Right ventricle myocardium superior (tissue), 1 donor: Measurements from ENCODE around the gene FAHD1. TPM values are rescaled to one million over a fixed set of nuclear protein-coding genes. Genes with fewer than 3 reads are reported as not detected.
A peak's percentile ranks its signal among the peaks of the same experiment; 100 is the strongest.
"Not testable (repeated sequence)": the region's sequence is repeated elsewhere in the genome, so short reads cannot be mapped to it uniquely, and the experiment has no call there.

Experiments
- ATAC-seq: fragments of 200-7000 bp; cut with Tn5 transposase; one replicate; pipeline ENCODE4 v1.9.1; 2020; ENCODE audit warnings: mild to moderate bottlenecking; ENCODE audit not compliant: poor library complexity
- DNase-seq: peaks from one replicate; pipeline ENCODE4 v3.0.0-alpha.2; 2020
- intact Hi-C: fragments of 100-400 bp; cut with DNase I; formaldehyde crosslinking; loops from one replicate; pipeline ENCODE4 v1.11.2; 2022
- total RNA-seq: library from RNA; stranded (reverse); fragmentation: NEBNext Ultra II Directional; extraction: Animal tissue kit (Norgen Biotek cat#: 25700); gene quantifications from one replicate; pipeline ENCODE4 v1.2.1, GENCODE V29; 2021
- donor health status: DM: no; HTN: yes; CAD: no; lungs with severe emphysema.

FAHD1 gene
- total RNA-seq, 1 donor from 2014 or later, result 31.0 TPM

DNA sequence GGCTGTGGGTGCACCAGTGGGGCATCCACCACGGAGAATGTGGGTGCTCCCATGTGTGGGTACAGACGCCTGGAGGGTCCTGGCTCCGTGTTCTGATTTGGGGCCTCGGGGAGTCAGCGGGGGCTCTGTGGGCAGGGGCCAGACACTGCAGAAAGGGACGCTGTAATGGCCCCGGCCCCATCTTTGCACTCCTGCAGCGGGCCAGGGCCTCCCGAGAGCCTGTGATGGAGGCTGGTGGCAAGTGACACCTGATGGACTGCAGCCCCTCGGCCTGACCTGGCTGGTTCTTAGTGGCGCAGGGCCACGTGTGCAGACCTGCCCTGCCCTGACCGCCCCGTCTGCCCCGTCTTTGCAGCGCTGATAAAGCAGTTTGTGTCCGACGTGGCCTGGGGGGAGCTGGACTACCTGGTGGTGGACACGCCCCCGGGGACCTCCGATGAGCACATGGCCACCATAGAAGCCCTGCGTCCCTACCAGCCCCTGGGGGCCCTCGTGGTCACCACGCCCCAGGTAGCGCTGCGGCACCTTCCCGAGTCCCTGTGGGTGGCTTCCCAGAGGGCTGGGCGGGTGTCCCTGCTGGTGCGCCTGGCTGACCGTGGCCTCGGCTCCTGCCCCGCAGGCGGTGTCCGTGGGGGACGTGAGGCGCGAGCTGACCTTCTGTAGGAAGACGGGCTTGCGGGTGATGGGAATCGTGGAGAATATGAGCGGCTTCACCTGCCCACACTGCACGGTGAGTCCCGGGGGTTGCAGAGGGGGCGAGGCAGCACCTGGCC is 39.5 kb upstream of the FAHD1 start:
- intact Hi-C loops, result no loop called here
- no peak for ATAC-seq
- DNase-seq, result peak; percentile 34

DNA sequence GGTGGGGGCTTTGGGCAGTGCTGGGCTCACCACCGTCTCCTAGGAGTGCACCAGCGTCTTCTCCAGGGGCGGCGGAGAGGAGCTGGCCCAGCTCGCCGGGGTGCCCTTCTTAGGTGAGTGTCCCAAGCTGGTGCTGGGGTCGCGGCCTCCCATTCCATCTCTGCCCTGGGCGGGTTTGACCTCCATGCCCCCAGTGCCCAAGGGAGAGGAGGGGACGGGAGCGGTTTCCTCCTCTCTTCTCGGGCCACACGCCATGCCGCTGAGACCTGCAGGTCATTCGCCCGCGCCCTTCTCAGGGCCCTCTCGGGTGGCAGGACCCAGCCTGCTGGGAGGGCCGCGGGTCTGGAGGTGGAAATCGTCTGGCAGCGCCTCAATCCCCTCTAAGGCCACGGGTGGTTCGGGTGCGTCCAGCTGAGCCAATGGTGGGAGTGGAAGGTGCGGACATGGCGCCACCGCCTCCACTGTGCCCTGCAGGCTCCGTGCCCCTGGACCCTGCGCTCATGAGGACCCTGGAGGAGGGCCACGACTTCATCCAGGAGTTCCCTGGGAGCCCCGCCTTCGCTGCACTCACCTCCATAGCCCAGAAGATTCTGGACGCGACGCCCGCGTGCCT is 38.8 kb upstream of the FAHD1 start:
- ATAC-seq (no peak), DNase-seq (no peak)
- intact Hi-C loops, result no loop called here

DNA sequence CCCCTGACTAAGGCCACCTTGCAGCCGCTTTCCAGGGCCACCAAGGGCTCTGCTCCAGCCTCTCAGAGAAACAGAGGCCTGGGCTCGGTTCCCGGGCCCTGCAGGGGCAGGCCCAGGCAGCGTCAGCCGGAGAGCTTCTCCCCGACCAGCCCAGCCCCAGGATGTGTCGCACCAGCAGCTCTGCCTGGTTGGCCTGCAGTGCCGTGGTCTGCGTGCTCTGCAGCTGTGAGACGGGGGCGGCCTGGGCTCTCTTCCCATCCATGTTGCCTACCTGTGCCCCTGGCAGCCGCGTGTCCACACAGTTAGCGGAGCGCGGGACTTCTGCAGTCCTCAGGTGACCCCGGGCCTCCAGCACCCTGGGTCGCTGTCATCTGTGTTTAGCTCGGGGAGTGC is 38.3 kb upstream of the FAHD1 start:
- no peak for DNase-seq
- ATAC-seq, result no peak
- intact Hi-C loops, result no loop called here

DNA sequence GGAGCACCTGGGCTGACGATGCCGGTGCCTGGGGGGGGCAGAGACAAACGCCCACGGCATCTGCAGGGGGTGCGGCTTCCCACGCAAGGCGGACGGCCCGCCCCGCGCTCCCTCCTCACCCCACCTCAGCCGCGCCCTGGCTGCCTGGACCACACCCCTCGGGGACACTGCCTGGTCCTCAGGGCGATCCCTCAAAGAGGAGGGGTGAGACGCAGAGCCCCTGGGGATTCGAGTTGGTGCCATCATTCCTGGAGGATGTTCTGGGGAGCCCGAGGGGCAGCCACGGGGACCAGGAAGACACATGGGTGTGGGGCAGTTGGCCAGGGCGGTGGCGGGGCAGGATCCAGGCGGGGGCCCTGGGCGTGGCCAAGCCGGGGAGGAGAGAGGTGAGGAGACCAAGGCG is 37.4 kb upstream of the FAHD1 start:
- intact Hi-C loops, result no loop called here
- no peak for DNase-seq
- ATAC-seq, result no peak

DNA sequence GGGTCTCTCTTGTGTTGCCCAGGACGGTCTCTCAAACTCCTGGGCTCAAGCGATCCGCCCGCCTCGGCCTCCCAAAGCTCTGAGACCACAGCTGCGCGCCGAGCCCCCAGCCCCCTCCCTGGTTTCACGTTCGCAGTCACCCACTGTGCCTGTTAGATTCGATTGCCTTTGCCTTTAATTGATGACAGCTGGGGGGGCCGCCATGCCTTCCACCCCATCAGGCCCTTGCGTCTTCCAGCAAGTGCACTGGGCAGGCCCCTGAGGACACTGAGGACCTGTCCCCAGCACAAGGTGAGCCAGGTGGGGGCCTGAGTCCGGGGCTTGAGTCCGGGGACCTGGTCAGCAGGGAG is 36.8 kb upstream of the FAHD1 start:
- ATAC-seq (no peak), DNase-seq (peak; percentile 39)
- intact Hi-C loops, result no loop called here

DNA sequence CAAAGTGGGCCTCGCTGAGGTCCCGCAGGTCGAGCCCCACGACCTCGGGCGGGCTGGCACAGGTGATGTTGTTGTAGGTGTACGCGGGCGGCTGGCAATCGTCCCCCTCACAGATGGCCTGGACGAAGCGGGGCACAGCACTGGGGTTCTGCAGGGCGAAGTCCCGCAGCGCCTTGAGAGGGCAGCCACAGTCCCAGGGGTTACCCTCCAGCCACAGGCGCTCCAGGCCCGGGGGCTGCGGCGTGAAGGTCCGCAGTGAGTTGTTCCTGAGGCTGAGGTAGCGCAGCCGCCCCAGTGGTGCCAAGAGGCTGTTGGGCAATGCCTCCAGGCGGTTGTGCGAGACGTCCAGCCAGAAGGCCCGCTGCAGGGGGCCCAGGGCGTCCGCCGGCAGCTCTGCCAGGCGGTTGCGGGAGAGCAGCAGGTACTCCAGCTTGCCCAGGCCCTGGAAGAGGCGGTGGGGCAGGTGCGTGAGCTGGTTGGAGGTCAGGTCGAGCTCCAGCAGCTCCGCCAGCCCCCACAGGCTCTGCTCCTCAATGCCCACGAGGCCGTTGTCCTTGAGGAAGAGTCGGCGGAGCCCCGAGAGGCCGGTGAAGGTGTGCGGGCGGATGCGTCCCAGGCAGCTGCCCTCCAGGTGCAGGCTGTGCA is 36.3 kb upstream of the FAHD1 start:
- intact Hi-C loops, result no loop called here
- ATAC-seq (no peak), DNase-seq (no peak)

DNA sequence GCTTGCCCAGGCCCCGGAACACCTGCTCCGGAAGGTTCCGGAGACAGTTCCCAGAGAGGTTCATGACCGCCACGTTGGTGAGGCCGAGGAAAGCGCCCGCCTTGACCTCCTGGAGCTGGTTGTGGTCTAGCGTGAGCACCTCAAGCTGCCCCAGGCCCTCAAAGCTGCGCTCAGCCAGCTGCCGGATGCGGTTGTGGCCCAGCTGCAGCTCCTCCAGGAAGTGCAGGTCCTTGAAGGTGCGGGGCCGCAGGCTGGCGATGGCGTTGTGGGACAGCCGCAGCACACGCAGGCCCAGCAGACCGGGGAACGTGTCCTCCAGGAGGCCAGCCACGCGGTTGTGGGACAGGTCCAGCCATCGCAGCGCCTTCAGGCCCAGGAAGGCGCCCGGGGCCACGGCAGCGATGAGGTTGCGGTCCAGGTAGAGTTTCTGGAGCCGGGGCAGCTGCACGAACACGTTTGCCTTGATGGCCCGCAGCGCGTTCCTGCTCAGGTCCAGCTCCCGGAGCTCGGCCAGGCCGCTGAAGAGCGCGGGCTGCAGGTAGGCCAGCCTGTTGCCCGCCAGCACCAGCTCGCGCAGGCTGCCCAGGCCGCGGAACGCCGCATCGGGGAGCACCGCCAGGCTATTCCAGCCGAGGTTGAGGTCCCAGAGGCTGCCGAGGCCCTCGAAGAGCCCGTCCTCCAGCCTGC is 35.6 kb upstream of the FAHD1 start:
- DNase-seq (no peak), ATAC-seq (no peak)
- intact Hi-C loops, result no loop called here

DNA sequence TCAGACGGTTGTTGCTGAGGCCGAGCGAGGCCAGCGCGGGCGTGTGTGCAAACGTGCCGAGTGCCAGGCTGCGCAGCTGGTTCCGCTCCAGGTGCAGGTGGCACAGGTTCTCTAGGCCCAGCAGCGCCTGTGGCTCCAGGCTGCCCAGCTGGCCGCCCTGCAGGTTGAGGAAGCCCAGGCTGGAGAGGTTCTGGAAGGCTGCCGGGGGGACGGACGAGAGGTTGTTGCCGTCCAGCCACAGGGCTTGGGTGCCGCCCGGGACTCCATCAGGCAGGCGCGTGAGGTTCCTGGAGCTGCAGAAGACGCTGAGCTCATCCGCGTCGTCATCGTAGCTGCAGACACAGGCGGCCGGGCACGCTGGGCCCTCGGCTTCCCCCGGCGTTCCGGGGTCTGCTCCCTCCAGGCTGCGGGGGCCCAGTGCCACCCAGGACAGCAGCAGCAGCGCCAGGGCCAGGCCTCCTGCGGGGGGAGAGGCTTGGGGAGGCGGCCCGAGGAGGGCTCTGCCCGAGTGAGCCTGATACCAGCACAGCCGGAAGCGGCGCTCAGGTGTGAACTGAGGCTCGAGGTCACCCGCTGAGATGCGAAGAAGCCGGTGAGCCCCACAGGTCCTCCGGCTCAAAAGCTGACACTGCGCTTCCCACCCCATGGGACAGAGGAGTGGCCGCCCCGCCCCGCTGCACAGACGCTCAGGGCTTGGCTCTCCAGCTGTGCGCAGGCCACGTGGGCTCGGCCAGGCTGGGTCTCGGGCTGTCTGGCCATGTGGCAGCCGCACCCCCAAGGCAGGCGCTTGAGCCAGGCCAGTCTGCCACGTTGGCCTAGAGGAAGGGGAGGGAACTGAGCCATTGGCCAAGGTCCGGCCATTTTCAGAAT is 34.8 kb upstream of the FAHD1 start:
- ATAC-seq (no peak), DNase-seq (no peak)
- intact Hi-C loops, result no loop called here

DNA sequence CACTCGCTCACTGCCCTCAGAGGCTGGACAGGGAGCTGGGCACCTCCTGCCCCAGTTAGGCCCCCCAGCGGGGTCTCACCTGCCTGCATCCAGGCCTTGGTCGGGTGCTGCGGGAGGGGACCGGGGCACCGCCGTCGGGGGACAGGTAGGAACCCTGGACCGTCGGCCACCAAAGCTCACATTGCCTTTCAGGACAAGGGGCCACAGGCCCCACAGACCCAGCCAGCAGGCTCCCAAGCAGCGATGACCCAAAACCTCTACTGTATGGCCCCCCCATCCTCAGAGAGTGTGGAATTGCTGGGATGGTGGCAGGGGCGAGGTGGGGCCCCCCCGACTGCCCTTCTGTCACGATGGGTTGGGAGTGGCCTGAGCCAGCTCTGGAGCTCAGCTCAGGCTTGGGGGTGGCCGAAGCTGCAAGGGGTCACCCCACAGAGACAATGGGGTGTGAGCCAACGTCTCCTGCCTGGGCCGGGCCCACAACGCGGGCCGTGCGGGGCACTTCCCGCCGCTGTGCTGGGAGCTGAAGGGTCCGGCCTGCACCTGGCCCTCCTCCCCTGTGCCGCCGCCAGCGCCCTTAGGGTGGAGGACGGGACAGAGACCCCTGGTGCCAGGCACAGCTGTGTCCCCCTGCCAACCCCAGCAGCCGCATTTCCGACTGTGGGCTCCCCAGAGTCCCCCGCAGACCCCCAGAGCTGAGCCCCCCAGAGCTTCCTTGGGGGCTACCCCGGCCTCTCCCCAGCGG is 34.0 kb upstream of the FAHD1 start:
- ATAC-seq (no peak), DNase-seq (no peak)
- intact Hi-C loops, result no loop called here

DNA sequence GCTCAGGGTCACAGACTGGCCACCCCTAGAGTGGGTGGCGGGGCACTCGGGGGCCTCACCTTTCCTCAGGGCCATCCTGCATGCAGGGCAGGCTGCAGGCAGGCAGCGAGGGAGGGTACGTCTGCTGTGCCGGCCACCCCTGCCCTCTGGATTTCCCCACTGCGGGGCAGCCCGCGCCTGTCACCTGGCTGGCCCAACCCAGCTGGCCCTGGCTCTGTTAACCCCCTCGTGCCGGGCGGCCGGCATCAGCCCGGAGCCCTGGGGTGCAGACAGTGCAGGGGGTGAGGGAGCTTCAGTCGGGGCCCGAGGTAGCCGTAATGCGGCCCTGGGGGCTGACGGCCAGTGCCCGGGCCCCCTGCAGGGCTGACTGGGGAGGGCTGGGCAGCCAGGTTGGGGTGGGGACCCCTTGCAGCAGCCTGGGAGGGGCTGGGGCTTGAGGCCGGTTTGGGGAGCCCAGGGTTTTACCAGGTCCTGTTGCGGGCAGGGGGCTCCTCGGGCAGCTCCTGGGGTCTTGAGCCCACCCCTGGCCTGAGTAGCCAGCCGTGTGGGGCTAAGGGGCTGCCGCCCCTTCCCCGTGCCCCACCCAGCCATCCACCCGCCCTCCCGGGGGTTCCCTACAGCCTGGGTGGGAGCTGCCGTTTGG is 33.3 kb upstream of the FAHD1 start, which contains the start of gene IGFALS:
Gene IGFALS, minus strand, starts transcription at position 128 of the 643 bp plus-strand sequence. Its CDS starts 53 bp downstream, at position 75.
- ATAC-seq, result no peak

DNA sequence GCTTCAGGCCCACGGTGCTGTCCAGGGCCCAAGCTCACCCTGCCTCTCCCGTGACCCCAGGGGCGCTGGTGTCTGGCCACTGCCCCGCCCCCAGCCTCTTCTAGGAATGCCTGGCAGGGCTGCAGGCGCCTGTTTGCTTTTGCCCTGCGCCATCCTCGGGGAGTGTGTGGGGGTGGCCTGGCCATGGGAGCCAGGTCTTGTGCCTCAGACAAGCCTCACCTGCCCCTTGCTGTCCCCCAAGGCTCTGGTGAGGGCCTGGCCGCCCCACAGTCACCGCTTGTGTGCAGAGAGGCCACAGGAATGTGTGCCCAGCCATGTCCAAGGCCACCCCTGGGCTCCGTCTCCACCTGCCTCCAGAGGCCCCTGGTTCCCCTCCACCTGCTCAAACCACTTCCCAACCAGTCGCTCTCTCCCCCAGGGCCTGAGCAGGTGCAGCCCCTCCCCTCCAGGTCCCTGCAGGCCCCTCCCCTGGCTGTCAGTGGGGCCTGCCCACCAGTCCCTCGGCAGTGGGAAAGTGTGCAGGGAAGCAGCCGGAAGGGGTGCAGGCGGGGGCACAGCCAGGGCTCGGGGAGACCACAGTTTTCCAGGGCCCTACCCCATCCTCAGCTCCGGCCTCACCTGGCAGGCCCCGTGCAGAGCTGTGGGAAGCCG is 32.7 kb upstream of the FAHD1 start:
- no peak for ATAC-seq
- DNase-seq, result no peak

More for the DNA sequence above, 33.3 kb upstream of the FAHD1 start, which contains the start of gene IGFALS:
- intact Hi-C loops, result no loop called here
- DNase-seq, result no peak

DNA sequence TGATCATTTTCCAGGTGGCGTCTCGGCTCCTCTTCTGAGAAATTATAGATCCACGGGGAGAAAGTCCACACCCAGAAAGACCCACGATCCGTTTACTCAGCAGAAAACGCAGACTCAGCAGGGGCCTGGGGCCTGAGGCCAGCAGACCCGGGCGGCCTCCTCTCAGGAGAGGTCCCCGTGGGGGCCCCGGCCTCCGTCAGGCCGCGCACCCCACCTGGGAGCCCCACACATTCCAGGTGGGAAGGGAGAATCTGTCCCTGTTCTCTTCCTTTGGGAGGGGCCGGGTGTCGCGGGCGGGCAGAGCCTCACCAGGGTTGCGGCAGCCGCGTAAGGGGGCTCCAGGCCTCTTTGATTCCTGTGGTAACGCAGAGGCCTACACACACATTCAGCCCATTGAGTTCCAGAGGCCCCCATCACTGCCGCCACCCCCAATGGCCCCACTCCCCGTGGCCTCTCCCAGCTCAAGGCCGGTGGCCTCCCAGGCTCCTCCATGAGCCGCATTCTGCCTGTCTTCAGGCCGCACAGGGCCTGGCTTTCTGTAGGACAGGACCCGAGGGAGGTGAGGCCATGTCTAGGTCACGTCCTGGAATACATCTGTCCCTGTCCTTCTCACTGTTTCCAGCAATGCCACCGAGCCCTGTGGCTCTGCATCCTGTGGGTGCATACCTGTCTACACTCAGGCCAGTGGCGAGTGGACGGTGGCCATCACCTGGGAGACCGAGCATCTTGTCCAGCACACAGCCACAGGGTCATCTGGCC is 31.9 kb upstream of the FAHD1 start:
- no peak for DNase-seq
- intact Hi-C loops, result no loop called here
- ATAC-seq, result no peak

More for the DNA sequence above, 32.7 kb upstream of the FAHD1 start:
- intact Hi-C loops, result no loop called here

DNA sequence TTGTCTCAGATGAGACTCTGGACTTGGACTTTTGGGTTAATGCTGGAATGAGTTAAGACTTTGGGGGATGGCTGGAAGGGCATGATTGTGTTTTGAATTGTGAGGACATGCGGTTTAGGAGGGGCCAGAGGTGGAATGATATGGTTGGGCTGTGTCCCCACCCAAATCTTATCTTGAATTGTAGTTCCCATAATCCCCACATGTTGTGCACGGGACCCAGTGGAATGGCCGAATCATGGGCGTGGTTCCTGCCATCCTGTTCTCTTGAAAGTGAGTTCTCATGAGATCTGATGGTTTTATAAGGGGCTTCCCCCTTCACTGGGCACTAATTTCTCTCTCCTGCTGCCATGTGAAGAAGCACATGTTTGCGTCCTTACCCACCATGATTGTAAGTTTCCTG is 27.7 kb upstream of the FAHD1 start:
- intact Hi-C loops, ATAC-seq, DNase-seq: not testable (repeated sequence)

DNA sequence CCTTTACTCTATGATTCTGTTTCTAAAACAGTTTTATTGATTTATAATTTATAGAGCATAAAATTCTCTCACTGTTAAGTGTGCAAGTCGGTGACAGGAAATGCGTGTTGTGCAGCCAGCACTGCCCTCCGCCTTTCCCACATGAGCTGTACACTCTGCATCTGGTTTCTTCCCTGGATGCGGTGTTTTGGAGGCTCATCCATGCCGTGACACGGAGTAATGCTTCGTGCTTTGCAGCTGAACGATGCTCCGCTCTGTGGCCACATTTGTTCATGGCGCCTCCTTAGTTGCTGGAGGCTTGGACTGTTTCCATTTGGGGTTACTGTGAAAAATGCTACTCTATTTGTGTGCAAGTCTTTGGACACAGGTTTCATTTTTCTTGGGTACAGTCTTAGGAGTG is 26.3 kb upstream of the FAHD1 start:
- intact Hi-C loops, result no loop called here
- DNase-seq, result no peak
- ATAC-seq, result no peak

DNA sequence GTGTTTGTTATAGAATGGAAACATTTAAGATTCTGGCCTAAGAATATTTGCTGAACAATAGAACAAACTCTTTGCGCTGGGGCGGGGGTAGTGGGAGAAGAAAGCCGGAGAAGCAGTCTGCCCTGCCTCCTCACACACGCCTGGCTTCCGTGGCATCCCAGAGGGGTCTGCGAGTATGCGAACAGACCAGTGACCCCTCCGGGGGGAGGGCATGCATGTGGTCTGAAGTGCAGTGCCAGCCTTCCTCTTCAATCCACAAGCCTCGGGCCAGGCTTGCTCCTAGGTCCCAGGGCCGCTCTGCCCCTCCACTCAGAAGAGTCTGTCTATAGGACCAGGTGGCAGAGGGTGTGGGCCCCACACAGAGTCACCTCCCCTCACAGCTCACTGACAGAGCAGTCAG is 19.4 kb upstream of the FAHD1 start:
- no peak for DNase-seq
- no peak for ATAC-seq
- intact Hi-C loops, result no loop called here

DNA sequence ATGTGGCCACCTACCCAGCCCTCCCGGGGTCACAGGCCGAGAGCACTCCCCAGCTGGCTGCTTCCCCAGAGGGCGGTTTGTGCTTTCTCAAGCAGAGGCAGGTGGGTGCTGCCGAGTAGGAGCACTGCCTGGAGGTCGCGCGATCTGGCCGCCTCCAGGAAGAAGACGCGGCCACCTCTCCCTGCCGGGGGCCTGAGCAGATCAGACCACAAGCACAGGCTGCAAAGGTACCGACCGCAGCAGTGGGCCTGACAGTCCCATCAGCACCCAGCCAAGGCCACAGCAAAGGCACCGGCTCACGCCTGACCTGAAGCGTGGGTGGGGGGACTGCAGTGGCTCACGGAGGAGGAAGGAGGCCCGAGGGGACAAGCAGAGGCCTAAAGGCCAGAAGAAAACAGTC is 18.3 kb upstream of the FAHD1 start:
- ATAC-seq (no peak), DNase-seq (no peak)
- intact Hi-C loops, result no loop called here
